Measurements from ENCODE around the gene SIGLEC11. TPM values are rescaled to one million over a fixed set of nuclear protein-coding genes. Genes with fewer than 3 reads are reported as not detected.
"Not testable (repeated sequence)": the region's sequence is repeated elsewhere in the genome, so short reads cannot be mapped to it uniquely, and the experiment has no call there.

Gene SIGLEC11
- total RNA-seq, 1 donor from 2014 or later = 0.06 TPM

DNA sequence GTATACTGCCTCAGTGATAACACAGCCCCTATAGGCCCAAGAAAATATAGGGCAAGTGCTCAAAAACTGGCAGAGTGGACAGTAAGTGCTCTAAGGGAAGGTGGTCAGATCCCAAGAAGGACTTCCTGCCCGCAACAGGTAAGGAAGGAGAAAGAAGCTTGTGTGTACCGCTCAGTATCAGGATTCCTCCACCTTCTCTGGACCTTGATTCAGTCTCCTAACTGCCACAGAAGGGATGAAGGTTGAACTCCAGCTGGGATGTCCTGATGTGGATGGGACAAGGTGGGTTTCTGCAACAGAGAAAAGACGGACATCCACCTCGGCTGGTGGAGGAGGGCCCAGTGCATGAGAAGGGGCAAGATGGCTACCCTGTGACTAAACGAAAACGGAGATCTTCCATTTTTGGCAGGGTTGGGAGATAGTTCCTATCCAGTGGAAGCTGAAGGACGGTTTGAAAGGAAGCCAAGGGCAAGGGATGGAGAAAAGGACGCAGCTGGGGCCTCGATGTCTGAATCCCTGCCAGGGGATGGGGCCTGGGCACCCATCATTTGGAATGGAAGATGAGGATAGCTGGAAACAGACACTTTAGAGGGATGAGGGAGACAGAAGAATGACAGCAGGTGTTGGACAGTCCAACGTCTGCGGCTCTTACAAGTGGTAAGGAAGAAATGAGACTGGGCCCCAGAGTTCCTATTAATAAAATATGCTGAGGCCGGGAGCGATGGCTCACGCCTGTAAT, 33.3 kb downstream of the SIGLEC11 start:
- DNase-seq (ENCODE audit: extremely low read depth, low read depth, low spot score) = no peak

DNA sequence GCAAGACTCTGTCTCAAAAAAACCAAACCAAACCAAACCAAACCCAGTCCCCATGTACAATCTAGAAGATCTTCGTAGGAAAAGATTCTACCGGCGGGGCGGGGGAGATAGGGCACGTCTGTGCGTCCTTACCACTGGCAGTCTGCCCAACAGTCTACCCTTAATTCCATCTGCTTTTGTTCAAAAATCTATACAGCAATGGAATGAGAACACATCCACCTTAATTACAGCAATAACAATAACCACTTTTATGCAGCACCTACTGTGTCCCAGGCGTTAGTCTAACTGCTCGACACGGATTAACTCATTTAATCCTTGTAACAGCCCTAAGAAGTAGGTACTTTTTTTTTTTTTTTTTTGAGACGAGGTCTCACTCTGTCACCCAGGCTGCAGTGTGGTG, 34.5 kb downstream of the SIGLEC11 start:
- DNase-seq (ENCODE audit: extremely low read depth, low read depth, low spot score) = no peak

DNA sequence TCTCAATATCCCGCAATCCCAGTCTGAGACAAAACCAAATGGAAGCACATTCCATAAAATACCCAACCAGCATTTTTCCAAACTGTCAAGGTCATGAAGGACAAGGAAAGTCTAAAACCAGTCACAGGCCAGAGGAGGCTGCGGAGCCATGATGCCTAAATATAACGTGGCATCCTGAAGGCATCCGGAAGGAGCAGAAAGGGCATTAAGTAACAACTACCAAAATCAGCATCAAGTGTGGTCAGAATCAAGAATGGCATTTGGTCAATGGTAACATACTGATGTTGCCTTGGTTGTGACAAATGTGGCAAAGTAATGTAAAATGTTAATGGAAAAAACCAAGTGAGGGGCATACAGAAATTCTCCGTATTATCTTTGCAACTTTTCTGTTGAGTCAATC, 35.5 kb downstream of the SIGLEC11 start:
- no peak for DNase-seq (ENCODE audit: extremely low read depth, low read depth, low spot score)

GRCh38 chr19:49924881-49925210, 36.1 kb downstream of the SIGLEC11 start:
- not testable (repeated sequence) for DNase-seq (ENCODE audit: extremely low read depth, low read depth, low spot score)

- DNase-seq (ENCODE audit: extremely low read depth, low read depth, low spot score) = no peak
Observed at GRCh38 chr19:49924004-49924880, 36.7 kb downstream of the SIGLEC11 start.

GRCh38 chr19:49923055-49924003, 37.6 kb downstream of the SIGLEC11 start:
- DNase-seq (ENCODE audit: extremely low read depth, low read depth, low spot score) = no peak

GRCh38 chr19:49921871-49922795, 38.8 kb downstream of the SIGLEC11 start:
- no peak for DNase-seq (ENCODE audit: extremely low read depth, low read depth, low spot score)

DNA sequence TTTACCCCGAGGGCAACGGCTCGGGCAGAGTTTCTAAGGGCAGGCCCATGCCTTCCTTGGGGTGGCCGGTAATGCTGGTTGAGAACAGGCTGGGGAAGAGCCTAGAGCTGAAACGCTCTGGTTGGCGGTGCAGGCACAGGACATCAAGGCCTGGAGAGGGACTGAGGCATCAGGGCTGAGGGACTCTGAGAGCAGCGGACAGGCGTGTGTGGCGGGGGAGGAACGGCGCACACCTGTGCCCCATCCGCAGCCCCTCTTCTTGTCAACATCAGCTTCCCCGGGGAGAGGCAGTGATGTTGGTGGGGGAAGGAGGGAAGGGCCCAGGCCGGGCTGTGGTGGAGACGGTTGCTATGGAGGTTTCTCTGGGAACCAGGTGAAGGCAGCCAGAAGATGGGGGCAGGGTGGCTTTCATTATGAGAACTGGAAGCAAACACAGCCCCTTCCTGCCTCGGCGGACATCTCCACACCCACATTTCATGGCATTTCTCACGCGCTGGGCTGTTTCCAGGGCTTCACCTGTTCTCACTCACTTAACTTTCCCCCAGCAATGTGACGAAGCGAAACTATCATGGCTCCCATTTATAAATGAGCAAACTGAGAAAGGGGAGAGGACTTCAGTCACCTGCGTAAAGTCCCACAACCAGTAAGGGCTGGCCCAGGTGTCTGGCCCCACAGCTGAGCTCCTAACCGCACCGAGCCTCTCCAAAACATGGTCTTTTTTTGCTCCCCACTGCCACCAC, 40.2 kb downstream of the SIGLEC11 start:
- DNase-seq (ENCODE audit: extremely low read depth, low read depth, low spot score) = no peak

- DNase-seq (ENCODE audit: extremely low read depth, low read depth, low spot score) = no peak
Observed at GRCh38 chr19:49918089-49918488, 42.9 kb downstream of the SIGLEC11 start.

DNA sequence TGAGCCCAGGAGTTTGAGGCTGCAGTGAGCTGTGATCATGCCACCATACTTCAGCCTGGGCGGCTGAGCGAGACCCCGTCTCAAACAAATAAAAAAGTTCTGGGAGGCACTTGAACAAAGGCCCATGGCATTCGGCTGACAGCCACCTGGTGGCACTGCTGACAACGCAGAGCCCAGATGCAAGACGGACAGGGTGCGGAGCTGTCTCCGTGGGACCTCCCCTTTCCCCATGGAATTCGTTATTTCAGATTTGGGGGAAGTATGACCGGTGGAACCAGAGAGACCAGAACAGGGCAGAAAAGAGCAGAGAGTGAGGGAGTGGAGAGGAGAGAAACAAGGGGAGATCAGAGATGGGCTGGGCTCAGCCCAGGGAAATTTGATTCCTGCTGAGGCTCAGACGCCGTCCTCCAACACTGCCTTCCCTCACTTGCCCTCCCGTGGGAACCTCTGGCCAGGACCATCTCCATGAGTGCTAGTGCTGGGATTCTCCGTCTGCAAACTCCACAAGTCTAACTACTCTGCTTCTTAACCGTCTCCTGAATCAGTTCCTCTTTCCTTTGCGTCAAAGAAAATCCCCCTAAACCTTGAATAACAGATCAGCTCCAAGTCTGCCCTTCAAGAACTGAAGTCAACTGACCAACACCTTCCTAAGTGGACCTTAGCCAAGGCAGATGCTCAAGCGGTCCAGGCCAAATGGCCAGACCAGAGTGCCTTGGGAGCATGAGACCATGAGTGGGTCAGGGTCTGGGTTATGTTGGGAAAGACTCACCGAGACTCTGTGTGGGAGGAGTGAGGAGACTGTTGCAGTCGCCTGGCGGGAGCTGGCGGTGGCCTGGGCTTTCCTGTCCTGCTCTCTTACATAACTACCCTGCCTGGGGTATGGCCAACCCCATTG, 43.9 kb downstream of the SIGLEC11 start:
- DNase-seq (ENCODE audit: extremely low read depth, low read depth, low spot score) = no peak

- no peak for DNase-seq (ENCODE audit: extremely low read depth, low read depth, low spot score)
Observed at GRCh38 chr19:49915271-49915670, 45.7 kb downstream of the SIGLEC11 start.

GRCh38 chr19:49913720-49914119, 47.3 kb downstream of the SIGLEC11 start:
- DNase-seq (ENCODE audit: extremely low read depth, low read depth, low spot score) = no peak

DNA sequence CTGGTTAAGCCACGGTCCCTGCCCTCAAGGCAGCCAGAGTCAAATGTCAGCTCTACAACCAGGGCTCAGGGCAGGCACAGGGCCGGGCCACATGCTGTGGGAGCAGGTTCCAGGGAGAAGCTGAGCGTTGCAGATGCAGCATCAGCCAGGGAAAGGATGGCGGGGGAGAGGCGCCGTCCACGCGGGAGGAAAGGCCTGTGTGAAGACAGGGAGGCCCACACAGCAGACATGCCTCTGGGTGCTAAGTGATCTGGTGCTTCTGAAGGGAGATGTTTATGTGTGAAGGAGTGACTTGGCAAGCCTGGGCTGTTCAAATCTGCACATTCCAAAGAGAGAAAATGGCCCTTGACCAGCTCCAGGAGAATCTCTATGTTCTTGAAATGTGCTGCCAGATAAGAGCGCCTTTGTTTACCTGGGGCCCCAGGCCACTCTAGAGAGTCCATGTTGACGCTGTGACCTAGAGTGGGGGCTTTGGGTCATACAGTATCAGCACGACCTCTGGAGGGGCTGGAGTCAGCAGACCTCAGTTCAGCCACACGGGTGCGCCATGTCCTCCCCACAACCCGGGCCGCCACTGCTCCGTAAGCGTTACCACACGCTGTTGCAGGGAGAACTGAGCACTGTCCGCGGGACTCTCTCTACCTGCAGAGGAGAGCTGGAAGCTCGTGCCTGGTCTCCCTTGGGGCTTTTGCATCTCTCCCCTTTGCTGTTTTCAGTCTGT, 47.8 kb downstream of the SIGLEC11 start:
- DNase-seq (ENCODE audit: extremely low read depth, low read depth, low spot score) = no peak

GRCh38 chr19:49911381-49912145, 49.4 kb downstream of the SIGLEC11 start:
- no peak for DNase-seq (ENCODE audit: extremely low read depth, low read depth, low spot score)

GRCh38 chr19:49910179-49910578, 50.8 kb downstream of the SIGLEC11 start:
- no peak for DNase-seq (ENCODE audit: extremely low read depth, low read depth, low spot score)

- DNase-seq (ENCODE audit: extremely low read depth, low read depth, low spot score) = no peak
Observed at GRCh38 chr19:49908480-49909420, 52.2 kb downstream of the SIGLEC11 start.
